NCI-H2196 treated with DMSO at 0.1 percent for 48 hours (cell line): ENCODE data around the gene CLOCK.

Experiments used
- DNase-seq: peaks from one replicate; lab custom pipeline; 2025; ENCODE audit not compliant: unreplicated experiment; lab: John Stamatoyannopoulos, UW

Gene CLOCK

GRCh38 chr4:55386073-55386472, 160.6 kb downstream of the CLOCK start:
- no peak for DNase-seq

- no peak for DNase-seq
Measured at GRCh38 chr4:55385201-55385649, 161.5 kb downstream of the CLOCK start.

- DNase-seq: no peak
Measured at GRCh38 chr4:55382488-55383003, 164.2 kb downstream of the CLOCK start.

GRCh38 chr4:55381502-55381901, 165.2 kb downstream of the CLOCK start:
- no peak for DNase-seq

- no peak for DNase-seq
Measured at GRCh38 chr4:55380576-55380975, 166.1 kb downstream of the CLOCK start.

GRCh38 chr4:55378617-55379467, 167.9 kb downstream of the CLOCK start:
- no peak for DNase-seq
